Astrocyte of the cerebellum (primary cell): ENCODE measurements around the gene ADCY6.
A peak's percentile ranks its signal among the peaks of the same experiment; 100 is the strongest.

Experiments
- DNase-seq: peaks from one replicate; pipeline ENCODE4 v3.0.0-alpha.2; 2011; ENCODE audit warnings: low read depth
- H3K4me3 ChIP-seq: 2 replicates; pipeline ENCODE4 v1.5.1; 2011; ENCODE audit warnings: mild to moderate bottlenecking, low read depth, low read length, moderate library complexity
- in situ Hi-C: cut with HindIII; loops from 2 replicates; pipeline ENCODE4 v1.10.0; 2017; ENCODE audit warnings: low sequenced_read_pairs
- TF ChIP-seq, protein P1 (sequence below): IDR thresholded peaks from 2 replicates; pipeline ENCODE4 v1.5.1; 2012; ENCODE audit warnings: low read length, low read depth, moderate library complexity, mild to moderate bottlenecking; ENCODE audit errors: missing control alignments

Gene ADCY6

DNA sequence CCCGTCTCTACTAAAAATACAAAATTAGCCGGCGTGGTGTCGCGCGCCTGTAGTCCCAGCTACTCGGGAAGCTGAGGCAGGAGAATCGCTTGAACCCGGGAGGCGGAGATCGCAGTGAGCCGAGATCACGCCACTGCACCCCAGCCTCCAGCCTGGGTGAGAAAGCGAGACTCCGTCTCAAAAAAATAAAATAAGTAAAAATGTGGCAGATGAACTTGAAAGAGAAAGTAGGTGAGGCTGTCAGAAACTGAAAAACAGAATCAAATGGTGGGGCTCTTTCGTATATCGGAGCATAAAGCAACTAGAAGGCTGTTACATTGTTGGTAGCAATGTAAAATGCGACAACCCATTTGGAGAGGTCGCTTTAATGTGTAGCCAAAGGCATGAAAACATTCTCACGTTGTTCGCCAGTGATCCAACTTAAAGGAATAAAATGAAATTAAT, 71.6 kb downstream of the ADCY6 start:
- TF ChIP-seq, protein P1, sequence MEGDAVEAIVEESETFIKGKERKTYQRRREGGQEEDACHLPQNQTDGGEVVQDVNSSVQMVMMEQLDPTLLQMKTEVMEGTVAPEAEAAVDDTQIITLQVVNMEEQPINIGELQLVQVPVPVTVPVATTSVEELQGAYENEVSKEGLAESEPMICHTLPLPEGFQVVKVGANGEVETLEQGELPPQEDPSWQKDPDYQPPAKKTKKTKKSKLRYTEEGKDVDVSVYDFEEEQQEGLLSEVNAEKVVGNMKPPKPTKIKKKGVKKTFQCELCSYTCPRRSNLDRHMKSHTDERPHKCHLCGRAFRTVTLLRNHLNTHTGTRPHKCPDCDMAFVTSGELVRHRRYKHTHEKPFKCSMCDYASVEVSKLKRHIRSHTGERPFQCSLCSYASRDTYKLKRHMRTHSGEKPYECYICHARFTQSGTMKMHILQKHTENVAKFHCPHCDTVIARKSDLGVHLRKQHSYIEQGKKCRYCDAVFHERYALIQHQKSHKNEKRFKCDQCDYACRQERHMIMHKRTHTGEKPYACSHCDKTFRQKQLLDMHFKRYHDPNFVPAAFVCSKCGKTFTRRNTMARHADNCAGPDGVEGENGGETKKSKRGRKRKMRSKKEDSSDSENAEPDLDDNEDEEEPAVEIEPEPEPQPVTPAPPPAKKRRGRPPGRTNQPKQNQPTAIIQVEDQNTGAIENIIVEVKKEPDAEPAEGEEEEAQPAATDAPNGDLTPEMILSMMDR: no peak
- H3K4me3 ChIP-seq: peak overlapping the region; percentile 60
- no peak for DNase-seq
- in situ Hi-C loops: no loop called here

DNA sequence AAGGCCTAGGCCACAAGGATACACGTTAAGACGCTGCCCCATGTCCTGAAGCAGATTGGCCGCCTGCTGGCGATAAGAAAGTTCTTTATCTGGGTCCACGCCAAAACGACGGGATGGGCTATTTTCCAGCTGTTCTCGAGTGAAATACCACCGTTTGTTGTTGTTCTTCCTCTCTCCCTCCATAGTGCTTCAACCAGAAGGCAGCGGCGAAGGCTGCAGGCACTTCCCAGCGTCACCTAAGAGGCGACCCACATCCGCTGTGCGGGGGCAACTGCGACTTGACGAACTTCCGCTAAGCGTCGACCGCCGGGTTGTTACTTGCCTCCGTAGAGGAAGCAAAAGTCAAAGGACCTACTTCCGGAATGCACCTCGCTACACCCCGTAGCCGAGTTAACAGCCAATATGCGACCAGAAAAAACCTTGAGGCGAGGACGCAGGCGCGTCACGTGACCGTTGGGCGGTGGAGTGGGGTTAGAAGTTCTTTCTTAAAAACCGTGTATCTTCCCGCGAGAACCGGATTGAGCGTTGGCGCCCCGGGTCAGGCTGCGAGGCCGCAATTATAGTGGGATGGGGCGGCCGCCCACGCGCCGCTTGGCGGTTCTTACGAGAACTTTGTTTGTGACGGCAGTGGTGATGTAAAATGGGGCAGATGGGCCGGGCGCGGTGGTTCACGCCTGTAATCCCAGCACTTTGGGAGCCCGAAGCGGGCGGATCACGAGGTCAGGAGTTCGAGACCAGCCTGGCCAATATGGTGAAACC, 72.2 kb downstream of the ADCY6 start, which contains the start of gene CCNT1:
Gene CCNT1 (minus strand): TSS at position 215 of the 759 bp plus-strand sequence. CDS start 32 bp downstream, at position 183.
- peak; percentile 100 for DNase-seq
- peak within 1 kb of the TSS; percentile 60 for H3K4me3 ChIP-seq
- TF ChIP-seq, protein P1: peak; percentile 39
- in situ Hi-C loops: no loop called here
